ENCODE measurements around the gene MAD2L1. TPM values are rescaled to one million over a fixed set of nuclear protein-coding genes. Genes with fewer than 3 reads are reported as not detected.

The MAD2L1 gene
- total and polyA plus RNA-seq, 2 of the 4 experiments (the other 2 are of a cell fraction): 13.6 to 15.2 TPM

GRCh38 chr4:120043828-120044227, 22.8 kb downstream of the MAD2L1 start:
- no TSS peak for BruUV-seq (replicated peaks)
- Histone ChIP-seq H3K56ac (ENCODE audit: extremely low read depth, insufficient read depth, low read length) (no peak overlapping the region), H3K79me1 (ENCODE audit: low read depth in 1 of 2, low read length in 2 of 2) (no peaks in the 10 kb centered on the region), H4K91ac (ENCODE audit: insufficient read depth, low read depth, low read length) (no peak overlapping the region), H3K23ac (ENCODE audit: low read depth, low read length) (no peak overlapping the region), H3K9me3 (ENCODE audit: control insufficient read depth, insufficient read depth, low read length) (peaks cover 4% of the 10 kb centered on the region), H3K9ac (ENCODE audit: low read depth, low read length) (no peak overlapping the region), H3K14ac (replicated peaks; ENCODE audit: low read depth, low read length) (no peak overlapping the region), H3K27me3 (ENCODE audit: control insufficient read depth, insufficient read depth, low read length) (no peaks in the 10 kb centered on the region), H2BK15ac (ENCODE audit: low read depth, low read length) (no peak overlapping the region), H3K36me3 (ENCODE audit: control insufficient read depth, insufficient read depth, low read length) (no peaks in the 10 kb centered on the region), H3K27ac (ENCODE audit: insufficient read depth, low read length) (no peak overlapping the region), H3K18ac (ENCODE audit: low read depth, low read length) (no peak overlapping the region), H2BK120ac (ENCODE audit: low read depth, low read length) (no peak overlapping the region), H3K4me2 (ENCODE audit: low read depth, low read length) (no peak overlapping the region), H3K9me1 (ENCODE audit: insufficient read depth, low read length) (no peaks in the 10 kb centered on the region), H2AK9ac (replicated peaks; ENCODE audit: low read depth, low read length, poor library complexity) (no peak overlapping the region), H2AFZ (replicated peaks; ENCODE audit: low read length, poor library complexity) (no peak overlapping the region), H3K4ac (ENCODE audit: low read depth, low read length) (no peak overlapping the region), H4K8ac (ENCODE audit: low read depth in 2 of 2, low read length in 2 of 2) (no peak overlapping the region), H3K4me3 (ENCODE audit: insufficient read depth, low read depth, low read length) (no peak overlapping the region), H2BK20ac (ENCODE audit: low read depth, low read length) (no peak overlapping the region), H2AK5ac (ENCODE audit: low read depth, low read length) (no peak overlapping the region), H4K20me1 (ENCODE audit: insufficient read depth, low read length) (no peaks in the 10 kb centered on the region), H2BK5ac (ENCODE audit: low read depth, low read length, poor library complexity, severe bottlenecking) (no peak overlapping the region), H3K4me1 (ENCODE audit: control insufficient read depth, insufficient read depth, low read length) (no peaks in the 10 kb centered on the region), H4K5ac (ENCODE audit: low read depth, low read length) (no peak overlapping the region)
- intact Hi-C loops (cut with micrococcal nuclease) (no loop called here), dilution Hi-C loops (cut with HindIII; ENCODE audit: low sequenced_read_pairs, unreplicated experiment) (no loop called here), in situ Hi-C loops (cut with MboI; ENCODE audit: low sequenced_read_pairs) (no loop called here)
- DNase-seq: no peak
- CTCF ChIA-PET: interaction anchor here (1.0 kb wide), 1 partner anchor 360 kb away, joined by 3 read pairs; no protein-coding TSS in a partner anchor
- TF ChIP-seq CHD1 (IDR thresholded peaks at IDR 0.05; ENCODE audit: low read depth, low read length): no peak
- no peak for TF ChIP-seq ELK1 (IDR thresholded peaks at IDR 0.05; ENCODE audit: borderline replicate concordance, low read depth, low read length)
- TF ChIP-seq USF2 (IDR thresholded peaks at IDR 0.05; ENCODE audit: low read depth, low read length): no peak
- no peak for TF ChIP-seq NFE2L2 (IDR thresholded peaks at IDR 0.05; ENCODE audit: low read depth, low read length)
- no peak for TF ChIP-seq MAZ (IDR thresholded peaks at IDR 0.05; ENCODE audit: borderline replicate concordance, low read depth, low read length)
- TF ChIP-seq CEBPB (IDR thresholded peaks at IDR 0.05; ENCODE audit: low read depth, low read length): no peak
- TF ChIP-seq RCOR1 (IDR thresholded peaks at IDR 0.05; ENCODE audit: insufficient replicate concordance, low read length): no peak
- no peak for TF ChIP-seq CTCF (conservative IDR thresholded peaks at IDR 0.05; ENCODE audit: low read depth, low read length)
- no peak for TF ChIP-seq FOS (IDR thresholded peaks at IDR 0.05; ENCODE audit: low read depth, low read length)
- TF ChIP-seq RFX5 (IDR thresholded peaks at IDR 0.05; ENCODE audit: low read depth, low read length): no peak
- TF ChIP-seq MAFK (IDR thresholded peaks at IDR 0.05; ENCODE audit: low read depth, low read length): no peak
- no peak for TF ChIP-seq POLR2A (IDR thresholded peaks at IDR 0.05; ENCODE audit: low read depth, low read length)
- TF ChIP-seq RAD21 (IDR thresholded peaks at IDR 0.05; ENCODE audit: low read length): no peak
- TF ChIP-seq SMC3 (IDR thresholded peaks at IDR 0.05; ENCODE audit: low read depth, low read length): no peak
- WGBS, 2 experiments (ENCODE audit: extremely low coverage in 2 of 2, insufficient read length in 1 of 2): 90% methylated on average over 2 of the region's 4 CpGs; no CpG with 5 or more reads in 1 of the 2 experiments
- no peak for ATAC-seq (ENCODE audit: low read depth)
- POLR2A ChIA-PET (ENCODE audit: unreplicated experiment): no interaction called here

Data from IMR-90 (cell line).